HL-60 (cell line): ENCODE data around the gene WDR27.

Source experiments
- DNase-seq, 2 experiments: peaks; one replicate each; pipeline ENCODE4 v3.0.0-alpha.2; 2010 to 2020; ENCODE audit warnings: low read depth in 1 of 2, low spot score in 1 of 2
- H3K27ac ChIP-seq: fragments of 250-450 bp; sonication (Bioruptor Pico); replicated peaks from 2 replicates; pipeline ENCODE4 v1.5.1; 2020; ENCODE audit warnings: mild to moderate bottlenecking, moderate library complexity
- H3K27me3 ChIP-seq: fragments of 250-450 bp; sonication (Bioruptor Pico); 2 replicates; pipeline ENCODE4 v1.5.1; 2021; ENCODE audit warnings: mild to moderate bottlenecking, moderate library complexity; ENCODE audit not compliant: insufficient read depth, poor library complexity, severe bottlenecking
- H3K4me3 ChIP-seq: replicated peaks from 2 replicates; pipeline ENCODE4 v1.5.1; 2011; ENCODE audit warnings: mild to moderate bottlenecking, control low read depth, low read length; ENCODE audit not compliant: insufficient read depth
- GABPA ChIP-seq: IDR thresholded peaks from 2 replicates; pipeline ENCODE4 v1.6.1; 2012; ENCODE audit warnings: low read depth
- POLR2AphosphoS5 ChIP-seq: IDR thresholded peaks from 2 replicates; pipeline ENCODE4 v1.6.1; 2012; ENCODE audit warnings: low read depth
- REST ChIP-seq: IDR thresholded peaks from 2 replicates; pipeline ENCODE4 v1.6.1; 2012; ENCODE audit warnings: low read depth; ENCODE audit not compliant: insufficient replicate concordance
- SPI1 ChIP-seq: IDR thresholded peaks from 2 replicates; pipeline ENCODE4 v1.6.1; 2012; ENCODE audit warnings: low read depth, mild to moderate bottlenecking, borderline replicate concordance
- TF ChIP-seq, protein P1 (sequence below): IDR thresholded peaks from one replicate; pipeline ENCODE4 v1.5.1; 2011; ENCODE audit warnings: low read length, control low read depth, inconsistent platforms; ENCODE audit not compliant: insufficient read depth

Gene WDR27

DNA sequence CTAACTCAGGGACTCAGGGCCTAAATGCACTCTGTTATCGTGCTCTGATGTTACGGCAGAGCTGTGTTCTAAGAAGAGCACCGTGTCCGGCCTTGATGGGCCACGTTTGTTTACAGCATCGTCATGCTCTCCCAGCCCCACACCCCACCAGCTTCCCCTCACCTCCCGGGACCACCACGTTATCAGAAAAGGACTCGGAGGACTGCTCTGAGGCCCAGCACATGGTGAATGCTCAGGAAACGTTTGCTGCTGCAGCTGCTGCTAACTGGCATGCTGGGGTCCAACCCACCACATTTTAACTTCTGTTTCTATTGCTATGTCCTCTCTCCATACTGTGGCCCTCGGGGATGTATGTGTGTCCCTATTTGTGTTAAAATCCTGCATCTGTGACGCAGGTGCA lies 50.3 kb downstream of the WDR27 start:
- TF ChIP-seq SPI1 (no peak), GABPA (no peak), POLR2AphosphoS5 (no peak), REST (no peak)
- TF ChIP-seq, protein P1, sequence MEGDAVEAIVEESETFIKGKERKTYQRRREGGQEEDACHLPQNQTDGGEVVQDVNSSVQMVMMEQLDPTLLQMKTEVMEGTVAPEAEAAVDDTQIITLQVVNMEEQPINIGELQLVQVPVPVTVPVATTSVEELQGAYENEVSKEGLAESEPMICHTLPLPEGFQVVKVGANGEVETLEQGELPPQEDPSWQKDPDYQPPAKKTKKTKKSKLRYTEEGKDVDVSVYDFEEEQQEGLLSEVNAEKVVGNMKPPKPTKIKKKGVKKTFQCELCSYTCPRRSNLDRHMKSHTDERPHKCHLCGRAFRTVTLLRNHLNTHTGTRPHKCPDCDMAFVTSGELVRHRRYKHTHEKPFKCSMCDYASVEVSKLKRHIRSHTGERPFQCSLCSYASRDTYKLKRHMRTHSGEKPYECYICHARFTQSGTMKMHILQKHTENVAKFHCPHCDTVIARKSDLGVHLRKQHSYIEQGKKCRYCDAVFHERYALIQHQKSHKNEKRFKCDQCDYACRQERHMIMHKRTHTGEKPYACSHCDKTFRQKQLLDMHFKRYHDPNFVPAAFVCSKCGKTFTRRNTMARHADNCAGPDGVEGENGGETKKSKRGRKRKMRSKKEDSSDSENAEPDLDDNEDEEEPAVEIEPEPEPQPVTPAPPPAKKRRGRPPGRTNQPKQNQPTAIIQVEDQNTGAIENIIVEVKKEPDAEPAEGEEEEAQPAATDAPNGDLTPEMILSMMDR: no peak
- Histone ChIP-seq H3K4me3 (no peak overlapping the region), H3K27me3 (no peaks in the 10 kb centered on the region), H3K27ac (no peak overlapping the region)
- no peak for DNase-seq

- Histone ChIP-seq H3K4me3 (no peak overlapping the region), H3K27me3 (no peaks in the 10 kb centered on the region), H3K27ac (no peak overlapping the region)
- TF ChIP-seq, protein P1: no peak
- TF ChIP-seq POLR2AphosphoS5 (no peak), SPI1 (no peak), REST (no peak), GABPA (no peak)
- DNase-seq: no peak
These were observed 50.9 kb downstream of the WDR27 start for GRCh38 chr6:169650959-169651292.

DNA sequence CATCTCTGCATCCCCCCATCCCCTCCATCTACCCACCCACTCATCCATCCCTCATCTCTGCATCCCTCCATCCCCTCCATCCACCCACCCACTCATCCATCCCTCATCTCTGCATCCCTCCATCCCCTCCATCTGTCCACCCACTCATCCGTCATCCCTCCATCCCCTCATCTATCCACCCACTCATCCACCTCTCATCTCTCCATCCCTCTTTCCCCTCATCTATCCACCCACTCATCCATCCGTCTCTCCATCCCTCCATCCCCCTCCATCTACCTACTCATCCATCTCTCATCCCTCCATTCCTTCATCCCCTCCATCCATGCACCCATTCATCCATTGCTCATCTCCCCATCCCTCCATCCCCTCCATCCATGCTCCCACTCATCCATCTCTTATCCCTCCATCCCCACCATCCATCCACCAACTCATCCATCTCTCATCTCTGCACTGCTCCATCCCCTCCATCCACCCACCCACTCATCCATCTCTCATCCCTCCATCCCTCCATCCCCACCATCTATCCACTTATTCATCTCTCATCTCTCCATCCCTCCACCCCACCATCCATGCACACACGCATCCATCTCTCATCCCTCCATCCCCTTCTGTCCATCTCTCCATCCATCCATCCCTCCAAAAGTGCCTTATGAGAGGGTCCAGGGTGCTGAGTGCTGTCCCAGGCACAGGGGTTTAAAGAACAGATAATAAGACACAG lies 51.4 kb downstream of the WDR27 start:
- no peak for DNase-seq
- Histone ChIP-seq H3K4me3 (no peak overlapping the region), H3K27me3 (no peaks in the 10 kb centered on the region), H3K27ac (no peak overlapping the region)
- no peak for TF ChIP-seq POLR2AphosphoS5
- TF ChIP-seq, protein P1: no peak
- TF ChIP-seq GABPA: no peak
- no peak for TF ChIP-seq REST
- no peak for TF ChIP-seq SPI1
